Natural killer cell (primary cell): ENCODE results near the gene BCAS3. TPM values are rescaled to one million over a fixed set of nuclear protein-coding genes. Genes with fewer than 3 reads are reported as not detected.
"Not testable (repeated sequence)": the region's sequence is repeated elsewhere in the genome, so short reads cannot be mapped to it uniquely, and the experiment has no call there.

ENCODE experiments used
- ATAC-seq, 3 donors: fragments of 150-1000 bp in 2 of 3; fragments of 200-7000 bp in 1 of 3; cut with Tn5 transposase; 1 replicate in 1 of 3; 2 replicates in 2 of 3; pipeline ENCODE4 v1.10.0; 2021; ENCODE audit warnings: mild to moderate bottlenecking in 2 of 3, moderate library complexity in 2 of 3
- DNase-seq, 2 donors: peaks; one replicate each; pipeline versions ENCODE4 v3.0.0 to v3.0.0-alpha.2; 2013 to 2021; ENCODE audit warnings: mixed read lengths in 1 of 2
- H3K27ac ChIP-seq: one replicate; pipeline ENCODE4 v1.5.1; 2013; ENCODE audit warnings: mild to moderate bottlenecking, low read length
- H3K27me3 ChIP-seq: one replicate; pipeline ENCODE4 v1.6.1; 2013; ENCODE audit warnings: low read length; ENCODE audit not compliant: control insufficient read depth, insufficient read depth
- H3K36me3 ChIP-seq: one replicate; pipeline ENCODE4 v1.6.1; 2013; ENCODE audit warnings: low read length; ENCODE audit not compliant: control insufficient read depth, insufficient read depth
- H3K4me1 ChIP-seq: one replicate; pipeline ENCODE4 v1.6.1; 2013; ENCODE audit warnings: low read length; ENCODE audit not compliant: control insufficient read depth, insufficient read depth
- H3K4me3 ChIP-seq: one replicate; pipeline ENCODE4 v1.5.1; 2013; ENCODE audit warnings: low read length
- H3K9me3 ChIP-seq: one replicate; pipeline ENCODE4 v1.6.1; 2013; ENCODE audit warnings: low read length; ENCODE audit not compliant: control insufficient read depth, insufficient read depth
- H3K27ac Mint-ChIP-seq, 2 donors: one replicate each; pipeline ENCODE4 v1.8.0; 2022; ENCODE audit warnings: mild to moderate bottlenecking in 2 of 2, mixed read lengths in 2 of 2, moderate library complexity in 1 of 2
- H3K27me3 Mint-ChIP-seq, 2 donors: one replicate each; pipeline ENCODE4 v1.8.0; 2022; ENCODE audit warnings: low read depth in 2 of 2, mixed read lengths in 2 of 2
- H3K36me3 Mint-ChIP-seq: one replicate; pipeline ENCODE4 v1.8.0; 2022; ENCODE audit warnings: mixed read lengths
- H3K4me1 Mint-ChIP-seq, 2 donors: one replicate each; pipeline ENCODE4 v1.8.0; 2022; ENCODE audit warnings: mixed read lengths in 2 of 2
- H3K4me3 Mint-ChIP-seq: one replicate; pipeline ENCODE4 v1.8.0; 2022; ENCODE audit warnings: mild to moderate bottlenecking, moderate library complexity, mixed read lengths
- H3K9me3 Mint-ChIP-seq, 2 donors: one replicate each; pipeline ENCODE4 v1.8.0; 2022; ENCODE audit warnings: mixed read lengths in 2 of 2
- CTCF ChIP-seq: fragments of 200-600 bp; IDR thresholded peaks from one replicate; pipeline ENCODE4 v1.8.0; 2022; ENCODE audit warnings: antibody characterized with exemption
- WGBS: methylation state at CpG from one replicate; pipeline ENCODE4 v1.1.7; 2013; ENCODE audit warnings: missing lambda C conversion rate; ENCODE audit not compliant: insufficient coverage; 5-methylcytosine and 5-hydroxymethylcytosine counted together
- intact Hi-C: fragments of 100-400 bp; cut with micrococcal nuclease; formaldehyde crosslinking; loops from one replicate; pipeline ENCODE4 v1.14.2; 2022
- total RNA-seq, 4 donors: library from RNA; stranded (reverse); fragments of 120-200 nt in 1 of 4; gene quantifications; one replicate each; pipeline versions ENCODE4 v1.2.3 to v1.2.4, GENCODE V29; 2013 to 2022

Gene BCAS3
- total RNA-seq, 3 donors from 2014 or later (not counting 1 experiment from before 2014, with no cell fraction given): 60.5 to 87.8 (median 72.0) TPM

GRCh38 chr17:61427567-61427966, 749.9 kb downstream of the BCAS3 start:
- no peaks in the 10 kb centered on the region for H3K4me1 Mint-ChIP-seq
- no peak overlapping the region for H3K4me3 Mint-ChIP-seq

GRCh38 chr17:61429274-61429673, 751.6 kb downstream of the BCAS3 start:
- H3K4me1 Mint-ChIP-seq: no peaks in the 10 kb centered on the region
- TF ChIP-seq CTCF: no peak
- no peaks in the 10 kb centered on the region for H3K4me1 ChIP-seq
- no peak overlapping the region for H3K27ac ChIP-seq
- H3K27me3 ChIP-seq: peaks cover 2% of the 10 kb centered on the region
- no peak overlapping the region for H3K4me3 Mint-ChIP-seq
- no peaks in the 10 kb centered on the region for H3K9me3 Mint-ChIP-seq
- H3K27ac Mint-ChIP-seq: no peak overlapping the region
- DNase-seq (no peak), ATAC-seq (no peak)
- 61% methylated on average over 1 of the region's 1 CpG for WGBS
- H3K27me3 Mint-ChIP-seq: peaks cover 12 to 16% of the 10 kb centered on the region in 2 donors
- H3K9me3 ChIP-seq: no peaks in the 10 kb centered on the region
- H3K4me3 ChIP-seq: no peak overlapping the region
- no peaks in the 10 kb centered on the region for H3K36me3 Mint-ChIP-seq
- H3K36me3 ChIP-seq: no peaks in the 10 kb centered on the region
- intact Hi-C loops: no loop called here

More at GRCh38 chr17:61427567-61427966, 749.9 kb downstream of the BCAS3 start:
- no peaks in the 10 kb centered on the region for H3K36me3 Mint-ChIP-seq
- H3K27me3 ChIP-seq: peaks cover 2% of the 10 kb centered on the region
- intact Hi-C loops: no loop called here
- DNase-seq (no peak), ATAC-seq (no peak)
- H3K27ac ChIP-seq: no peak overlapping the region
- H3K4me3 ChIP-seq: no peak overlapping the region
- no peak overlapping the region for H3K27ac Mint-ChIP-seq
- peaks cover 6 to 15% of the 10 kb centered on the region in 2 donors for H3K27me3 Mint-ChIP-seq
- no peaks in the 10 kb centered on the region for H3K4me1 ChIP-seq
- no peaks in the 10 kb centered on the region for H3K9me3 Mint-ChIP-seq
- H3K9me3 ChIP-seq: no peaks in the 10 kb centered on the region
- no peaks in the 10 kb centered on the region for H3K36me3 ChIP-seq
- TF ChIP-seq CTCF: no peak

DNA sequence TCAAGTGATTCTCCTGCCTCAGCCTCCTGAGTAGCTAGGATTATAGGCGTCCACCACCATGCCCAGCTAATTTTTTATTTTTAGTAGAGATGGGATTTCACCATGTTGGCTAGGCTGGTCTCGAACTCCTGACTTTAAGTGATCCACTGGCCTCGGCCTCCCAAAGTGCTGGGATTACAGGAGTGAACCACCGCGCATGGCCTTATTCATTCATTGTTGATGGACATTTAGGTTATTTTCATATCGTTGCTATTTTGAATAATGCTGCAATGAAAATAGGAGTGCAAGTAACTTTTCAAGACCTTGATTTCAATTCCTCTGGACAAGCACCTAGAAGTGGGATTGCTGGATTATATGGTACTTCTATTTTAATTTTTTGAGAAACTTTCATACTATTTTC, 752.2 kb downstream of the BCAS3 start:
- intact Hi-C loops, DNase-seq: not testable (repeated sequence)

GRCh38 chr17:61431594-61432311, 754.1 kb downstream of the BCAS3 start:
- Histone ChIP-seq H3K4me1 (no peaks in the 10 kb centered on the region), H3K4me3 (no peak overlapping the region), H3K36me3 (no peaks in the 10 kb centered on the region), H3K9me3 (no peaks in the 10 kb centered on the region), H3K27me3 (peaks cover 7% of the 10 kb centered on the region), H3K27ac (no peak overlapping the region)
- no peak for DNase-seq
- no peaks in the 10 kb centered on the region for H3K4me1 Mint-ChIP-seq
- peaks cover under 1% of the 10 kb centered on the region for H3K36me3 Mint-ChIP-seq
- no peak for ATAC-seq
- WGBS: 84% methylated on average over 4 of the region's 4 CpGs
- intact Hi-C loops: no loop called here
- no peak overlapping the region for H3K4me3 Mint-ChIP-seq
- H3K27ac Mint-ChIP-seq: no peak overlapping the region
- peaks cover 0 to 2% of the 10 kb centered on the region in 2 donors for H3K9me3 Mint-ChIP-seq
- peaks cover 14 to 35% of the 10 kb centered on the region in 2 donors for H3K27me3 Mint-ChIP-seq
- no peak for TF ChIP-seq CTCF

More for the DNA sequence above, 752.2 kb downstream of the BCAS3 start:
- peaks cover 14 to 18% of the 10 kb centered on the region in 2 donors for H3K27me3 Mint-ChIP-seq
- not testable (repeated sequence) for H3K27me3 ChIP-seq, H3K4me3 ChIP-seq, H3K9me3 Mint-ChIP-seq, H3K4me1 ChIP-seq, H3K36me3 Mint-ChIP-seq, H3K9me3 ChIP-seq, H3K4me3 Mint-ChIP-seq, H3K27ac Mint-ChIP-seq, H3K36me3 ChIP-seq, H3K4me1 Mint-ChIP-seq, ATAC-seq, H3K27ac ChIP-seq
- 89% methylated on average over 6 of the region's 6 CpGs for WGBS
